Measurements from ENCODE around the gene CXXC5. TPM values are rescaled to one million over a fixed set of nuclear protein-coding genes. Genes with fewer than 3 reads are reported as not detected.
A peak's percentile ranks its signal among the peaks of the same experiment; 100 is the strongest.

The CXXC5 gene
- total RNA-seq, 1 experiment from 2014 or later = 7.8 TPM

DNA sequence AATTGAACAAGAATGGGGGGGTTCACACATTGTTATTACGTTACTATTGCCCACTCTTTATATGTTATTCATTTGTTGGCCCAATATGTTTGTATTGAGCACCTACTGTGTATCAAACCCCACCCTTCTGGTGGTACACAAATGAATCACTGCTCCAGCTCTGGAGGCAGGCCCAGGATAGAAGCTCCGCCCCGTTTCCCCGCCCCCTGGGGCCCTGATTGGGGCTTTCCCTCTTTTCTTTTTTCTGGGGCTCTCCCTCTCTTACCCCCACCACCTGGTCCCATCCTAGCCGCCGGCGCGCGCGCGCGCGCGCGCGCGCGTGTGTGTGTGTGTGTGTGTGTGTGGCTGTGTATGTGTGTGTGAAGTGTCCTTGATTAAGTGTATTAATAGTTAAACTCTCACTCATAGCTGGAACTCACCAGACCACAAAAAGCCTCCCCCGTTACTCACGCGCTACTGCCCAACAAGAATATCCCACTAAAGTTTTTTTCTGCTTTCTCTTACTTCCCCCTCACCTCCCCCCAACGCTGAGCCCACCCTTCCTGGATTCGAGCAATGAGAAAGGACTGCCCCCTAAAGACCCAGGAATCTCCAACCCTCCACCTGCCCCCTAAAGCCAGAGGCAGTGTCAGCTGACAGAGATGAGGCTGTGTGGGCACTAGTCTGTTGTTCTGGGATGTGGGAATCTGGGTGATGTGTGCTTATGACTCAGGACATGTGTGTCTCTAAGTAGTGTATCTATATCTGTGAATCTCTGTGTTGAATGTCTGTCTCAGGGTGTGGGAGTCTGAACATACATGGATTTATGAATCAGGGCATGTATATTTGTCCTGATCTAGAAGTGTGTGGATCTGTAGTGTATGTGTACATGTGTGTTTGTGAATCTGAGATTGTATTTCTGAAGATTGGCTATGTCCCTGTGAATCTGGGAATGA, 4.0 kb downstream of the CXXC5 start:
- ChIA-PET POLR2A (interaction anchor here (0.6 to 5.3 kb wide), 8 partner anchors 9 to 527 kb away, joined by 3 to 97 read pairs (median 4); partner anchors contain the start of gene UBE2D2), CTCF (interaction anchor here (0.6 to 4.1 kb wide), 7 partner anchors 9 to 135 kb away, joined by 3 to 28 read pairs (median 4); no protein-coding TSS in a partner anchor)
- BruUV-seq (replicated peaks) = no TSS peak
- Mint-ChIP-seq H3K9me3 (ENCODE audit: unreplicated experiment) (no peaks in the 10 kb centered on the region), H3K4me3 (ENCODE audit: unreplicated experiment) (peak overlapping the region; percentile 87), H3K36me3 (ENCODE audit: insufficient read depth, unreplicated experiment) (peaks cover 7% of the 10 kb centered on the region), H3K27ac (ENCODE audit: low read depth, unreplicated experiment) (peak overlapping the region; percentile 33), H3K4me1 (ENCODE audit: insufficient read depth, unreplicated experiment) (peaks cover 30% of the 10 kb centered on the region), H3K27me3 (ENCODE audit: insufficient read depth, unreplicated experiment) (no peaks in the 10 kb centered on the region)
- DNase-seq (ENCODE audit: unreplicated experiment) = peak; percentile 87
- intact Hi-C loops (cut with micrococcal nuclease) = loop anchor here (1.0 kb wide), 1 partner anchor 16 kb away; no protein-coding TSS in a partner anchor
- TF ChIP-seq, protein P1, sequence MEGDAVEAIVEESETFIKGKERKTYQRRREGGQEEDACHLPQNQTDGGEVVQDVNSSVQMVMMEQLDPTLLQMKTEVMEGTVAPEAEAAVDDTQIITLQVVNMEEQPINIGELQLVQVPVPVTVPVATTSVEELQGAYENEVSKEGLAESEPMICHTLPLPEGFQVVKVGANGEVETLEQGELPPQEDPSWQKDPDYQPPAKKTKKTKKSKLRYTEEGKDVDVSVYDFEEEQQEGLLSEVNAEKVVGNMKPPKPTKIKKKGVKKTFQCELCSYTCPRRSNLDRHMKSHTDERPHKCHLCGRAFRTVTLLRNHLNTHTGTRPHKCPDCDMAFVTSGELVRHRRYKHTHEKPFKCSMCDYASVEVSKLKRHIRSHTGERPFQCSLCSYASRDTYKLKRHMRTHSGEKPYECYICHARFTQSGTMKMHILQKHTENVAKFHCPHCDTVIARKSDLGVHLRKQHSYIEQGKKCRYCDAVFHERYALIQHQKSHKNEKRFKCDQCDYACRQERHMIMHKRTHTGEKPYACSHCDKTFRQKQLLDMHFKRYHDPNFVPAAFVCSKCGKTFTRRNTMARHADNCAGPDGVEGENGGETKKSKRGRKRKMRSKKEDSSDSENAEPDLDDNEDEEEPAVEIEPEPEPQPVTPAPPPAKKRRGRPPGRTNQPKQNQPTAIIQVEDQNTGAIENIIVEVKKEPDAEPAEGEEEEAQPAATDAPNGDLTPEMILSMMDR (IDR thresholded peaks at IDR 0.05; ENCODE audit: unreplicated experiment) = no peak

- POLR2A ChIA-PET = interaction anchor here (0.9 to 2.0 kb wide), 3 partner anchors 14 to 72 kb away, joined by 3 to 6 read pairs (median 4); no protein-coding TSS in a partner anchor
These were observed 4.7 kb downstream of the CXXC5 start for GRCh38 chr5:139652788-139653241.

DNA sequence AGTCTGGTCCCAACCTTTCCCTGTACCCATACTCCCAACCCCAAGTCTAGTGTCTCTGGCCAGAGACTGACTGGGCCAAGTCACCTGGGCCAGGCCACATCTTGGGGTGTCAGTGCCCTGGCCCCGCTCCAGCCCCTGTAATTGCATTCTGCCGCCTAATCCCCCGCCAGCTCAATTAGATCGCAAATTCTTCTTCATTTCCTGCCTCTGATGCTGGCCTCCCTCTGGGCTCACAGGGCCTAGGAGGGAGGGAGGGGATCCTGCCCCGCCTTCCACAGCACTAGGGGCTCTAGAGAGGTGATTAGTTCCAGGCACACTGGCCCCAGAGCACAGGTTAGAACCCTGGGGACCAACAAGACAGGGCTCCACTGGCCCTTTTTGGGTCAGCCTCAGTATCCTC, 5.5 kb downstream of the CXXC5 start:
- no peaks in the 10 kb centered on the region for H3K9me3 Mint-ChIP-seq (ENCODE audit: unreplicated experiment)
- POLR2A ChIA-PET = interaction anchor here (0.5 to 2.0 kb wide), 2 partner anchors 17 to 763 kb away, joined by 3 to 6 read pairs; no protein-coding TSS in a partner anchor
- H3K4me3 Mint-ChIP-seq (ENCODE audit: unreplicated experiment) = no peak overlapping the region
- peak overlapping the region; percentile 33 for H3K27ac Mint-ChIP-seq (ENCODE audit: low read depth, unreplicated experiment)
- no peaks in the 10 kb centered on the region for H3K27me3 Mint-ChIP-seq (ENCODE audit: insufficient read depth, unreplicated experiment)
- H3K4me1 Mint-ChIP-seq (ENCODE audit: insufficient read depth, unreplicated experiment) = peaks cover 32% of the 10 kb centered on the region
- intact Hi-C loops (cut with micrococcal nuclease) = no loop called here
- TF ChIP-seq, protein P1 (IDR thresholded peaks at IDR 0.05; ENCODE audit: unreplicated experiment) = no peak
- CTCF ChIA-PET = interaction anchor here (0.9 to 2.6 kb wide), 5 partner anchors 11 to 37 kb away, joined by 3 to 14 read pairs (median 5); no protein-coding TSS in a partner anchor
- no TSS peak for BruUV-seq (replicated peaks)
- no peak for DNase-seq (ENCODE audit: unreplicated experiment)
- H3K36me3 Mint-ChIP-seq (ENCODE audit: insufficient read depth, unreplicated experiment) = peaks cover 9% of the 10 kb centered on the region

More at GRCh38 chr5:139652788-139653241, 4.7 kb downstream of the CXXC5 start:
- TF ChIP-seq, protein P1 (IDR thresholded peaks at IDR 0.05; ENCODE audit: unreplicated experiment) = no peak
- H3K27me3 Mint-ChIP-seq (ENCODE audit: insufficient read depth, unreplicated experiment) = no peaks in the 10 kb centered on the region
- BruUV-seq (replicated peaks) = no TSS peak
- H3K9me3 Mint-ChIP-seq (ENCODE audit: unreplicated experiment) = no peaks in the 10 kb centered on the region
- peaks cover 30% of the 10 kb centered on the region for H3K4me1 Mint-ChIP-seq (ENCODE audit: insufficient read depth, unreplicated experiment)
- H3K36me3 Mint-ChIP-seq (ENCODE audit: insufficient read depth, unreplicated experiment) = peaks cover 8% of the 10 kb centered on the region
- peak overlapping the region; percentile 0 for H3K4me3 Mint-ChIP-seq (ENCODE audit: unreplicated experiment)
- DNase-seq (ENCODE audit: unreplicated experiment) = no peak
- intact Hi-C loops (cut with micrococcal nuclease) = loop anchor here (1.0 kb wide), 1 partner anchor 15 kb away; no protein-coding TSS in a partner anchor
- CTCF ChIA-PET = interaction anchor here (0.9 to 4.1 kb wide), 5 partner anchors 9 to 37 kb away, joined by 3 to 28 read pairs (median 4); no protein-coding TSS in a partner anchor
- H3K27ac Mint-ChIP-seq (ENCODE audit: low read depth, unreplicated experiment) = peak overlapping the region; percentile 33

DNA sequence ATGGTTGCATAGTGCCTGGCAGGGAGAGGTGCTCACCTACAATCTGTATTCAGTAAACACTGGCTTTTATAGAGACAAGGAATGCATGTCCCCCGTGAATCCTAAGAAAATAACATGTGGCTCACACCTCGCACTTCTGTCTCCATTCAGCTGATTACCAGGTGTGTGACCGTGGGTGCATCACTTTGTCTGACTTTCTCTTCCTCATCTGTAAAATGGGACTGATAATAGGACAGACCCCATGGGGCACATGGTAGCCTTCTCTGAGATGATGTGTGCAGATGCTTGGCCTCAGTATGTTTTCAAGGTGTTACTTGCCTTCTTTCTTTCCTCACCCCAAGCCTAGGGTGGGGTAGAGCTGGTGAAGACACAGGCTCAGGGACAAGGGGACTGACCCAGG, 6.3 kb downstream of the CXXC5 start:
- TF ChIP-seq, protein P1 (IDR thresholded peaks at IDR 0.05; ENCODE audit: unreplicated experiment) = no peak
- no peaks in the 10 kb centered on the region for H3K27me3 Mint-ChIP-seq (ENCODE audit: insufficient read depth, unreplicated experiment)
- intact Hi-C loops (cut with micrococcal nuclease) = no loop called here
- peaks cover 38% of the 10 kb centered on the region for H3K4me1 Mint-ChIP-seq (ENCODE audit: insufficient read depth, unreplicated experiment)
- BruUV-seq (replicated peaks) = no TSS peak
- POLR2A ChIA-PET = interaction anchor here (1.2 kb wide), 1 partner anchor 16 kb away, joined by 6 read pairs; no protein-coding TSS in a partner anchor
- CTCF ChIA-PET = interaction anchor here (0.6 to 2.6 kb wide), 7 partner anchors 11 to 112 kb away, joined by 3 to 14 read pairs (median 4); no protein-coding TSS in a partner anchor
- peaks cover 14% of the 10 kb centered on the region for H3K36me3 Mint-ChIP-seq (ENCODE audit: insufficient read depth, unreplicated experiment)
- DNase-seq (ENCODE audit: unreplicated experiment) = no peak
- peak overlapping the region; percentile 33 for H3K27ac Mint-ChIP-seq (ENCODE audit: low read depth, unreplicated experiment)
- H3K4me3 Mint-ChIP-seq (ENCODE audit: unreplicated experiment) = no peak overlapping the region
- no peaks in the 10 kb centered on the region for H3K9me3 Mint-ChIP-seq (ENCODE audit: unreplicated experiment)
